B cell (primary cell): ENCODE data around the gene CALN1.

ENCODE experiments used
- CTCF ChIP-seq: fragments of 200-600 bp; IDR thresholded peaks from one replicate; pipeline ENCODE4 v1.8.0; 2022; ENCODE audit warnings: antibody characterized with exemption, mild to moderate bottlenecking
- EZH2 ChIP-seq: IDR thresholded peaks from 2 replicates; pipeline ENCODE4 v1.6.1; 2012; ENCODE audit warnings: borderline replicate concordance, low read depth, mild to moderate bottlenecking, moderate library complexity, low read length; ENCODE audit not compliant: insufficient read depth, poor library complexity, severe bottlenecking

GRCh38 chr7:71768450-71768849 lies 643.7 kb downstream of the CALN1 start:
- TF ChIP-seq CTCF = no peak
- TF ChIP-seq EZH2 = no peak
